Ecto neural progenitor cell (in vitro differentiated cells): ENCODE measurements around the gene PFKFB4.
A peak's percentile ranks its signal among the peaks of the same experiment; 100 is the strongest.
"Not testable (repeated sequence)": the region's sequence is repeated elsewhere in the genome, so short reads cannot be mapped to it uniquely, and the experiment has no call there.

Source experiments
- DNase-seq: peaks from one replicate; pipeline ENCODE4 v3.0.0-alpha.2; 2018; ENCODE audit warnings: low spot score

PFKFB4 gene

GRCh38 chr3:48530701-48531100 is 25.9 kb downstream of the PFKFB4 start:
- not testable (repeated sequence) for DNase-seq

- no peak for DNase-seq
These were observed 27.8 kb downstream of the PFKFB4 start for GRCh38 chr3:48528754-48529153.

GRCh38 chr3:48528048-48528447 is 28.6 kb downstream of the PFKFB4 start:
- no peak for DNase-seq

- no peak for DNase-seq
These were observed 31.6 kb downstream of the PFKFB4 start for GRCh38 chr3:48524970-48525369.

- no peak for DNase-seq
These were observed 35.0 kb downstream of the PFKFB4 start for GRCh38 chr3:48521635-48522034.

- DNase-seq, result no peak
These were observed 37.3 kb downstream of the PFKFB4 start for GRCh38 chr3:48519277-48519643.

- DNase-seq, result no peak
These were observed 37.8 kb downstream of the PFKFB4 start for GRCh38 chr3:48518638-48519276.

- no peak for DNase-seq
These were observed 38.5 kb downstream of the PFKFB4 start for GRCh38 chr3:48518069-48518468.

GRCh38 chr3:48516571-48516970 is 40.0 kb downstream of the PFKFB4 start:
- DNase-seq, result no peak

GRCh38 chr3:48514431-48515227 is 42.0 kb downstream of the PFKFB4 start:
- no peak for DNase-seq

GRCh38 chr3:48511551-48511950 is 45.1 kb downstream of the PFKFB4 start:
- no peak for DNase-seq

- peak; percentile 80 for DNase-seq
These were observed 49.1 kb downstream of the PFKFB4 start for GRCh38 chr3:48507256-48508061.

- no peak for DNase-seq
These were observed 50.6 kb downstream of the PFKFB4 start for GRCh38 chr3:48505968-48506504.

- no peak for DNase-seq
These were observed 51.5 kb downstream of the PFKFB4 start for GRCh38 chr3:48505146-48505545.

- peak; percentile 80 for DNase-seq
These were observed 52.3 kb downstream of the PFKFB4 start, which contains the start of gene SHISA5 for GRCh38 chr3:48504051-48504946. SHISA5 (minus strand) TSS chr3:48504174; CDS start chr3:48504094, 80 bp downstream.

- DNase-seq, result peak; percentile 64
These were observed 53.1 kb downstream of the PFKFB4 start for GRCh38 chr3:48503401-48504050.

- DNase-seq, result no peak
These were observed 53.9 kb downstream of the PFKFB4 start for GRCh38 chr3:48502728-48503168.

GRCh38 chr3:48502121-48502520 is 54.5 kb downstream of the PFKFB4 start:
- DNase-seq, result no peak

- DNase-seq, result no peak
These were observed 55.4 kb downstream of the PFKFB4 start for GRCh38 chr3:48501196-48501595.

GRCh38 chr3:48500656-48501055 is 55.9 kb downstream of the PFKFB4 start:
- no peak for DNase-seq

- no peak for DNase-seq
These were observed 63.5 kb downstream of the PFKFB4 start for GRCh38 chr3:48493203-48493501.
